ENCODE data around the gene CRAMP1.

The CRAMP1 gene

DNA sequence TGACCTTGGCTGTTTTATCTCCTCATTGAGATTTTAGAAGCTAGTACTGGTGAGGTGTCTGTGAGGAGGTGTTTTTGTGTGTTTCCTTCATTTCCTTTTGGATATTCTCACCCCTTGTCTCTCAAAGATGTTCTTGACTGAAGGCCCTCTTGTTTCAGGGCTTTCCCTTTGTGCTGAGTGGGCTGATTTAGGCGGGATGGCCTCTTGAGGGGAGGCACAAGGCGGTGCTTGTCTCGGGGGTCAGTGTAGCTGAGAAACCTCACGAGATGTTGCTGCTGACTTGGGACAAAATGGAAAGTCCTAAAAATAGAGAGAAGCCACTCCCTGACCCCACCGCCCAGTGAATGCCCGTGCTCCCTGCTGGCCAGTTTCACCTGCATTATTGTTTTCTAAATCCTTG lies 14.2 kb downstream of the CRAMP1 start:
- TF ChIP-seq, protein P1, sequence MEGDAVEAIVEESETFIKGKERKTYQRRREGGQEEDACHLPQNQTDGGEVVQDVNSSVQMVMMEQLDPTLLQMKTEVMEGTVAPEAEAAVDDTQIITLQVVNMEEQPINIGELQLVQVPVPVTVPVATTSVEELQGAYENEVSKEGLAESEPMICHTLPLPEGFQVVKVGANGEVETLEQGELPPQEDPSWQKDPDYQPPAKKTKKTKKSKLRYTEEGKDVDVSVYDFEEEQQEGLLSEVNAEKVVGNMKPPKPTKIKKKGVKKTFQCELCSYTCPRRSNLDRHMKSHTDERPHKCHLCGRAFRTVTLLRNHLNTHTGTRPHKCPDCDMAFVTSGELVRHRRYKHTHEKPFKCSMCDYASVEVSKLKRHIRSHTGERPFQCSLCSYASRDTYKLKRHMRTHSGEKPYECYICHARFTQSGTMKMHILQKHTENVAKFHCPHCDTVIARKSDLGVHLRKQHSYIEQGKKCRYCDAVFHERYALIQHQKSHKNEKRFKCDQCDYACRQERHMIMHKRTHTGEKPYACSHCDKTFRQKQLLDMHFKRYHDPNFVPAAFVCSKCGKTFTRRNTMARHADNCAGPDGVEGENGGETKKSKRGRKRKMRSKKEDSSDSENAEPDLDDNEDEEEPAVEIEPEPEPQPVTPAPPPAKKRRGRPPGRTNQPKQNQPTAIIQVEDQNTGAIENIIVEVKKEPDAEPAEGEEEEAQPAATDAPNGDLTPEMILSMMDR (IDR thresholded peaks at IDR 0.05; ENCODE audit: extremely low read depth, missing control alignments): no peak
- DNase-seq (ENCODE audit: low spot score): no peak

DNA sequence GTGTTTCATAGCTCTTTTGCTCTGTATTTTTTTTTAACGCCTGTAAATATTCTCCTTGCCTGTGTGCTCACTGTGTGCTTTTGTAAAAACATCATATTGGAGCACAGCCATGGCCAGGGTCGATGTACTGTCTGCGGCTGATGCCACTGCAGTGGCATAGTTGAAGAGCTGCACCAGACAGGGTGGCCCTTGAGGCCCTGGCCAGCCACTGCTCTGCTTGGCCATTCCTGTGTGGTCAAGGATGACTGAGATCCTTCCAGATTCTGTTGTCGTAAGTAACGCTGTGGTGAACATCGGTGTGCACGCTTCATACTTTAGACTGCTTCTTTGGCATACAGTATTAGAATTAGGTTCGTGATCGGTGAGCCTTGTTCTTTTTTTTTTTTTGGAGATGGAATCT lies 14.6 kb downstream of the CRAMP1 start:
- TF ChIP-seq, protein P1 (IDR thresholded peaks at IDR 0.05; ENCODE audit: extremely low read depth, missing control alignments): no peak
- no peak for DNase-seq (ENCODE audit: low spot score)

DNA sequence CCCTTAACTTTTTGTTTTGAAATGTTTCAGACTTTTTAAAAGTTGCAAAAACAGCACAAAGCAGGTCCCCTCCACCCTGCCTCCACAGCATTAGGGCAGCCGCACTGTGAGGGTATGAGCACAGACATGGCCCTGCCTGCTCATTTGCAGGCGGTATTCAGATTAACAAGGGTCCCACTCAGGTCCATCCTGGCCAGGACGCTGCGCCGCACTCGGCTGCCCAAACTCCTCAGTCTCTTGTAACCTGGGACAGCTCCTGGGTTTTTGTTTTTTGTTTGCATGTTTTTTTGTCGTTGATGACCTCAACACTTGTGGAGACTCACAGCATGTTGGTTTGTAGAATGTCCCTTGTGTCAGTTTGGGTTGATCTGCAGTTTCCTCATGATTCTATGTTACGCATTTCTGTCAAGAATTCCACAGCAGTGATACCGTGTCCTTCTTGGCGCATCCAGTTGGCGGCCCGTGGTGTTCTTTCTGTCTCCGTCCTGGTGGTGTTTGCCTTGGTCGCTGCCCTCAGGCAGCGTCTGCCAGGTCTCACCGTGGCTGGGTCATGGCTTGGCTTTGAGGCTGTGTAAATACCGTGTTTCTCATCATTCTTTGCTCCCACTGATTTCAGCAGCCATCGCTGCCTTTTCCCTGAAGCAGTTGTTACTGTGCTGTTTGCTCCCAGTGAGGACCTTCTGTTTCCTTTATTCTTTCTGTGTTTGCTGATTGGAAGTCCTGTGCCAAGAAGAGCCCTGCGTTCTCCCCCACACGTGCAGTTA lies 18.5 kb downstream of the CRAMP1 start:
- TF ChIP-seq, protein P1 (IDR thresholded peaks at IDR 0.05; ENCODE audit: extremely low read depth, missing control alignments): no peak
- DNase-seq (ENCODE audit: low spot score): no peak

DNA sequence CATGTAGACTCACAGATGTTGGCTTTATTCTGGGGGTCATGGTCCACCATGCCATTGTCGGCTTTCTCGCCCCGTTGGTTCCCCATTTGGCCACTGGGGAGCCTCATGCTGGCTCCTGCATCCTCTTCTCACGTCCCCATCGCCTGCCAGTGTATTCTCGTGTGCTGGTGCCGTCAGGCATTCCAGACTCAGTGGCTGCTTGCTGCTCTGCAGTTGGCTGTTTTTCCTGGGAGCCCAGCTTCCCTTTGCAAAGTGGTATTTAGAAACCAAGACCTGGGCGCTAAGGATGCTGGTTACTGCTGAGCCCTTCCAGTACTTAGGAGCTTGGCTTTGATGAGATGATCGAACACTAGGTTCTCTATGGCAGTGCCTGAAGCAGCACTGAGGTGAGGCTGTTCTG lies 19.1 kb downstream of the CRAMP1 start:
- TF ChIP-seq, protein P1 (IDR thresholded peaks at IDR 0.05; ENCODE audit: extremely low read depth, missing control alignments): no peak
- DNase-seq (ENCODE audit: low spot score): no peak

DNA sequence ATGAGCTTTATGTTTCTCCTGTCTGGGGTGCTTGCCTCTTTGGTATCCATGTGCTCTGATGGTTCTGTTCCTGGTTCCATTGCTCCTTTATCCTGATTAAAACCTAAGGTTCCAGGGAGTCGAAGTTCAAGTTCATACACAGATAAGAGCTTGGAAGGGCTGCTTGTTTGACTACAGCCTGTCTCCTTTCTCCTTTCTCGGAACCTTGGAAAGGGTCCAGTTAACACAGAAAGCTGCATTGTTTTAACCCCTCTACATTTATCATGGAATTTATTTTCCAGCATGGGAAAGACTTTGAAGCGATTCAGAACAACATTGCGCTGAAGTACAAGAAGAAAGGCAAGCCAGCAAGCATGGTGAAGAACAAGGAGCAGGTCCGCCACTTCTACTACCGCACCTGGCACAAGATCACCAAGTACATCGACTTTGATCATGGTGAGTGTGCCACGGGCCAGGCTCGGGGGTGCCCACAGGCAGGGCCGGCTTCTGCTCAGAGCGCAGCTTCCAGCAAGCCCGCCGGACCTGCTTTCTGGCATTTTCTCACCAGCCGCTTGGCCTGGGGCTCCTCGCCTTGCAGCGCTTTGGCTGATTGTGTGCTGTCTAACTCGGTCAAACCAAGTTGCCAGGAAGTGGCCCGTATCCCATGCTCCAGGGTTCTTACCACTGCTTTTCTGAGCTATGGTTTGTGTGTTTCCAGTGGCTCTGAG lies 19.9 kb downstream of the CRAMP1 start:
- TF ChIP-seq, protein P1 (IDR thresholded peaks at IDR 0.05; ENCODE audit: extremely low read depth, missing control alignments): no peak
- DNase-seq (ENCODE audit: low spot score): no peak

DNA sequence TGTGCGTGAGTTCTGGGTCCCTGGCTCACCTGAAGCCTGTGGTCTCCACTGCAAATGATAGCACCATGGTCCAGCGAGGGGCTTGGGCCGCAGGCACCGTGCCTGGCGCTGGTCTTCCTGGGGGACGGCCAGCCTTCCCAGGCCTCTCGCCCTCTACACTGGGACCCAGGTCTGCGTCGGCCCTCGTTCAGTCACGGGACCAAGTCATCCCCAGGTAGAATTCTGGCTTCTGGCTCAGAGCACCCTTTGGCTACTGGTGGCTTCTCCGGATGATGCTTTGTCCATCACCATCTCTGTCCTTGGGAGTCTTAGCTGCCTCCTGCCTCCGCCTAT lies 20.4 kb downstream of the CRAMP1 start:
- TF ChIP-seq, protein P1 (IDR thresholded peaks at IDR 0.05; ENCODE audit: extremely low read depth, missing control alignments): no peak
- no peak for DNase-seq (ENCODE audit: low spot score)

DNA sequence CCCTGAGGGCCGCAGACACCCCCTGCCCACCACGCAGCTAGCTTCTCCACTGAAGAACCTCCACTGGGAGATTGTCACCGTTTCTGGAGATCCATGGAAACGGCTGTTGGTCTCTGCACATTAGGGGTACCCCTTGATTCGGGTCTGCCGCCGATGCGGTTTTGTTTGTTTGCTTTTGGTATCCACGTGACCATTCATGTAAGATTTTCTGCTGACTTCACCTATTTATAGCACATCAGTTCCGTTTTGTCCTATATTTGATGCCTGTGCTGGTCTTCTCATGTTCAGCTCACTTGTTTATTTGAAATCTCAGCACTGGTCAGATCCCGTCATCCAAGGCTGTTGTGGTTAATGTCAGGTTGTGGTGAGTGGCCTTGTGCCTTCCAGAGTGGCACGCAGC lies 21.1 kb downstream of the CRAMP1 start:
- TF ChIP-seq, protein P1 (IDR thresholded peaks at IDR 0.05; ENCODE audit: extremely low read depth, missing control alignments): no peak
- DNase-seq (ENCODE audit: low spot score): no peak

Measured in GM20000 (cell line).